ENCODE measurements around the gene JPT2.
A peak's percentile ranks its signal among the peaks of the same experiment; 100 is the strongest.

Gene JPT2

GRCh38 chr16:1653023-1653422 lies 25.1 kb upstream of the JPT2 start:
- no peak for DNase-seq

GRCh38 chr16:1654505-1655268 lies 23.4 kb upstream of the JPT2 start:
- no peak for DNase-seq

GRCh38 chr16:1655269-1655807 lies 22.7 kb upstream of the JPT2 start:
- no peak for DNase-seq

- DNase-seq: no peak
Measured at GRCh38 chr16:1655909-1656807, 21.9 kb upstream of the JPT2 start.

GRCh38 chr16:1656808-1657617 lies 21.1 kb upstream of the JPT2 start:
- no peak for DNase-seq

- no peak for DNase-seq
Measured at GRCh38 chr16:1657841-1658240, 20.2 kb upstream of the JPT2 start.

- DNase-seq: no peak
Measured at GRCh38 chr16:1659031-1659430, 19.0 kb upstream of the JPT2 start.

- no peak for DNase-seq
Measured at GRCh38 chr16:1661826-1662225, 16.3 kb upstream of the JPT2 start.

- DNase-seq: no peak
Measured at GRCh38 chr16:1662543-1662942, 15.5 kb upstream of the JPT2 start.

- no peak for DNase-seq
Measured at GRCh38 chr16:1665829-1666228, 12.2 kb upstream of the JPT2 start.

- no peak for DNase-seq
Measured at GRCh38 chr16:1666316-1666715, 11.8 kb upstream of the JPT2 start.

- no peak for DNase-seq
Measured at GRCh38 chr16:1667271-1667670, 10.8 kb upstream of the JPT2 start.

GRCh38 chr16:1667916-1668315 lies 10.2 kb upstream of the JPT2 start:
- DNase-seq: no peak

- DNase-seq: no peak
Measured at GRCh38 chr16:1668612-1669319, 9.3 kb upstream of the JPT2 start.

GRCh38 chr16:1669698-1670097 lies 8.4 kb upstream of the JPT2 start:
- no peak for DNase-seq

- no peak for DNase-seq
Measured at GRCh38 chr16:1670371-1670770, 7.7 kb upstream of the JPT2 start.

- DNase-seq: no peak
Measured at GRCh38 chr16:1670866-1671265, 7.2 kb upstream of the JPT2 start.

GRCh38 chr16:1673424-1674151 lies 4.5 kb upstream of the JPT2 start:
- no peak for DNase-seq

GRCh38 chr16:1674306-1674705 lies 3.8 kb upstream of the JPT2 start:
- DNase-seq: no peak

- peak; percentile 67 for DNase-seq
Measured at GRCh38 chr16:1674751-1675664, 3.1 kb upstream of the JPT2 start.

Data from fibroblast of skin of back (primary cell).